ENCODE results near the gene PTRH1.

DNA sequence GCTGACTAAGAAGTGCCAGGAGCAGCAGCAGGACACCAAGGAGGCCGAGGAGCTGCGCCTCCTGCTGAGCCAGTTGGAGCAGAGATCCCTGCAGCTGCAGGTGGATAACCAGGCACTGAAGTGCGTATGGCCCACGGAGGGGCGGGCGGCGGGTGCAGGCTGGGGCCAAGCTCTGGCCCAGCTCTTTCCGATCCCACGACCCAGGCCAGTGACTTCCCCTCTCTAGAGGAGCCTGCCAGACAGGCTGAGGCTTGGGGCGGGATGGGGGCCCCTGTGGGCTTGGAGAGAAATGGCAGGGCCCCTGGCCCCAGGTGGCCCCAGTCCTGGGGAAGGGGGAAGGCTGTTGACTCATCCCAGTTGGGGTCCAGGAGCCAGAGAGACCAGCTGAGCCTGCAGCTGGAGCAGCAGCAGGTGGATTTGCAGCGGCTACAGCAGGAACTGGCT, 3.6 kb downstream of the PTRH1 start:
- TF ChIP-seq, protein P1, sequence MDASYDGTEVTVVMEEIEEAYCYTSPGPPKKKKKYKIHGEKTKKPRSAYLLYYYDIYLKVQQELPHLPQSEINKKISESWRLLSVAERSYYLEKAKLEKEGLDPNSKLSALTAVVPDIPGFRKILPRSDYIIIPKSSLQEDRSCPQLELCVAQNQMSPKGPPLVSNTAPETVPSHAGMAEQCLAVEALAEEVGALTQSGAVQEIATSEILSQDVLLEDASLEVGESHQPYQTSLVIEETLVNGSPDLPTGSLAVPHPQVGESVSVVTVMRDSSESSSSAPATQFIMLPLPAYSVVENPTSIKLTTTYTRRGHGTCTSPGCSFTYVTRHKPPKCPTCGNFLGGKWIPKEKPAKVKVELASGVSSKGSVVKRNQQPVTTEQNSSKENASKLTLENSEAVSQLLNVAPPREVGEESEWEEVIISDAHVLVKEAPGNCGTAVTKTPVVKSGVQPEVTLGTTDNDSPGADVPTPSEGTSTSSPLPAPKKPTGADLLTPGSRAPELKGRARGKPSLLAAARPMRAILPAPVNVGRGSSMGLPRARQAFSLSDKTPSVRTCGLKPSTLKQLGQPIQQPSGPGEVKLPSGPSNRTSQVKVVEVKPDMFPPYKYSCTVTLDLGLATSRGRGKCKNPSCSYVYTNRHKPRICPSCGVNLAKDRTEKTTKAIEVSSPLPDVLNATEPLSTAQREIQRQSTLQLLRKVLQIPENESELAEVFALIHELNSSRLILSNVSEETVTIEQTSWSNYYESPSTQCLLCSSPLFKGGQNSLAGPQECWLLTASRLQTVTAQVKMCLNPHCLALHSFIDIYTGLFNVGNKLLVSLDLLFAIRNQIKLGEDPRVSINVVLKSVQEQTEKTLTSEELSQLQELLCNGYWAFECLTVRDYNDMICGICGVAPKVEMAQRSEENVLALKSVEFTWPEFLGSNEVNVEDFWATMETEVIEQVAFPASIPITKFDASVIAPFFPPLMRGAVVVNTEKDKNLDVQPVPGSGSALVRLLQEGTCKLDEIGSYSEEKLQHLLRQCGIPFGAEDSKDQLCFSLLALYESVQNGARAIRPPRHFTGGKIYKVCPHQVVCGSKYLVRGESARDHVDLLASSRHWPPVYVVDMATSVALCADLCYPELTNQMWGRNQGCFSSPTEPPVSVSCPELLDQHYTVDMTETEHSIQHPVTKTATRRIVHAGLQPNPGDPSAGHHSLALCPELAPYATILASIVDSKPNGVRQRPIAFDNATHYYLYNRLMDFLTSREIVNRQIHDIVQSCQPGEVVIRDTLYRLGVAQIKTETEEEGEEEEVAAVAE (CRISPR knock-in tag; IDR thresholded peaks at IDR 0.05; ENCODE audit: borderline replicate concordance), result no peak
- TF ChIP-seq JUNB (CRISPR knock-in tag; IDR thresholded peaks at IDR 0.05; ENCODE audit: borderline replicate concordance), result no peak
- TF ChIP-seq, protein P2, sequence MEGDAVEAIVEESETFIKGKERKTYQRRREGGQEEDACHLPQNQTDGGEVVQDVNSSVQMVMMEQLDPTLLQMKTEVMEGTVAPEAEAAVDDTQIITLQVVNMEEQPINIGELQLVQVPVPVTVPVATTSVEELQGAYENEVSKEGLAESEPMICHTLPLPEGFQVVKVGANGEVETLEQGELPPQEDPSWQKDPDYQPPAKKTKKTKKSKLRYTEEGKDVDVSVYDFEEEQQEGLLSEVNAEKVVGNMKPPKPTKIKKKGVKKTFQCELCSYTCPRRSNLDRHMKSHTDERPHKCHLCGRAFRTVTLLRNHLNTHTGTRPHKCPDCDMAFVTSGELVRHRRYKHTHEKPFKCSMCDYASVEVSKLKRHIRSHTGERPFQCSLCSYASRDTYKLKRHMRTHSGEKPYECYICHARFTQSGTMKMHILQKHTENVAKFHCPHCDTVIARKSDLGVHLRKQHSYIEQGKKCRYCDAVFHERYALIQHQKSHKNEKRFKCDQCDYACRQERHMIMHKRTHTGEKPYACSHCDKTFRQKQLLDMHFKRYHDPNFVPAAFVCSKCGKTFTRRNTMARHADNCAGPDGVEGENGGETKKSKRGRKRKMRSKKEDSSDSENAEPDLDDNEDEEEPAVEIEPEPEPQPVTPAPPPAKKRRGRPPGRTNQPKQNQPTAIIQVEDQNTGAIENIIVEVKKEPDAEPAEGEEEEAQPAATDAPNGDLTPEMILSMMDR (CRISPR knock-in tag; IDR thresholded peaks at IDR 0.05), result no peak
- TF ChIP-seq SNRNP70 (IDR thresholded peaks at IDR 0.05; ENCODE audit: low read depth, low read length), result no peak
- no peak for TF ChIP-seq PAF1 (CRISPR knock-in tag; IDR thresholded peaks at IDR 0.05)
